GM12878 (cell line): ENCODE measurements around the gene DNAJB14. TPM values are rescaled to one million over a fixed set of nuclear protein-coding genes. Genes with fewer than 3 reads are reported as not detected.
A peak's percentile ranks its signal among the peaks of the same experiment; 100 is the strongest.

Source experiments
- BCL11A ChIP-seq: IDR thresholded peaks from 2 replicates; pipeline ENCODE4 v1.6.1; 2011; ENCODE audit warnings: low read depth, low read length
- BMI1 ChIP-seq: fragments of 450-650 bp; IDR thresholded peaks from 2 replicates; pipeline ENCODE4 v1.6.1; 2016; ENCODE audit warnings: mild to moderate bottlenecking, moderate library complexity, borderline replicate concordance
- CEBPB ChIP-seq, 2 experiments: fragments of 150-350 bp in 1 of 2; IDR thresholded peaks; 2 replicates each; pipeline ENCODE4 v1.6.1; 2012 to 2014; ENCODE audit warnings: low read depth in 2 of 2, low read length in 2 of 2, borderline replicate concordance in 1 of 2, inconsistent platforms in 1 of 2
- CHD1 ChIP-seq: IDR thresholded peaks from 2 replicates; pipeline ENCODE4 v1.6.1; 2012; ENCODE audit warnings: low read depth, low read length, improper control_type of control experiment
- CHD2 ChIP-seq: IDR thresholded peaks from 2 replicates; pipeline ENCODE4 v1.6.1; 2011; ENCODE audit warnings: low read depth, low read length, improper control_type of control experiment, borderline replicate concordance
- FOS ChIP-seq: IDR thresholded peaks from 3 replicates; pipeline ENCODE4 v1.6.1; 2011; ENCODE audit warnings: borderline replicate concordance; ENCODE audit not compliant: insufficient read length; ENCODE audit errors: extremely low read depth
- GATAD2B ChIP-seq: fragments of 450-650 bp; conservative IDR thresholded peaks from 2 replicates; pipeline ENCODE4 v1.6.1; 2017; ENCODE audit warnings: low read depth, mild to moderate bottlenecking, moderate library complexity
- HDGF ChIP-seq: fragments of 450-650 bp; IDR thresholded peaks from 2 replicates; pipeline ENCODE4 v1.6.1; 2016; ENCODE audit warnings: antibody characterized with exemption
- JUND ChIP-seq: IDR thresholded peaks from 2 replicates; pipeline ENCODE4 v1.6.1; 2012; ENCODE audit warnings: low read depth, mild to moderate bottlenecking, low read length, improper control_type of control experiment, moderate library complexity
- MLLT1 ChIP-seq: fragments of 450-650 bp; IDR thresholded peaks from 2 replicates; pipeline ENCODE4 v1.6.1; 2016; ENCODE audit warnings: mild to moderate bottlenecking
- NFYB ChIP-seq: IDR thresholded peaks from 2 replicates; pipeline ENCODE4 v1.6.1; 2011; ENCODE audit warnings: low read depth, mild to moderate bottlenecking, low read length, improper control_type of control experiment, moderate library complexity; ENCODE audit not compliant: insufficient read depth
- POLR2A ChIP-seq: IDR thresholded peaks from 2 replicates; pipeline ENCODE4 v1.6.1; 2011; ENCODE audit warnings: low read depth, mild to moderate bottlenecking, low read length
- POU2F2 ChIP-seq: IDR thresholded peaks from 3 replicates; pipeline ENCODE4 v1.6.1; 2011; ENCODE audit warnings: low read depth, mild to moderate bottlenecking, low read length, borderline replicate concordance
- RELA ChIP-seq: fragments of 450-650 bp; IDR thresholded peaks from 2 replicates; pipeline ENCODE4 v1.8.0; 2014; ENCODE audit warnings: borderline replicate concordance; ENCODE audit not compliant: partially characterized antibody
- RFX5 ChIP-seq: IDR thresholded peaks from 2 replicates; pipeline ENCODE4 v1.6.1; 2011; ENCODE audit warnings: low read depth, low read length, improper control_type of control experiment
- SMAD1 ChIP-seq: fragments of 450-650 bp; IDR thresholded peaks from 2 replicates; pipeline ENCODE4 v1.6.1; 2018; ENCODE audit warnings: mild to moderate bottlenecking, low read depth; ENCODE audit not compliant: partially characterized antibody
- TCF12 ChIP-seq: IDR thresholded peaks from 2 replicates; pipeline ENCODE4 v1.6.1; 2011; ENCODE audit warnings: low read depth, mild to moderate bottlenecking, low read length
- USF1 ChIP-seq: IDR thresholded peaks from 2 replicates; pipeline ENCODE4 v1.6.1; 2011; ENCODE audit warnings: borderline replicate concordance, low read depth, mild to moderate bottlenecking, moderate library complexity, mixed read lengths, low read length; ENCODE audit not compliant: insufficient read depth; ENCODE audit errors: extremely low read length
- WRNIP1 ChIP-seq: IDR thresholded peaks from 2 replicates; pipeline ENCODE4 v1.6.1; 2011; ENCODE audit warnings: low read depth, low read length, improper control_type of control experiment, borderline replicate concordance
- ZNF207 ChIP-seq: fragments of 450-650 bp; IDR thresholded peaks from 2 replicates; pipeline ENCODE4 v1.6.1; 2014; ENCODE audit warnings: antibody characterized with exemption, mild to moderate bottlenecking, borderline replicate concordance
- ZNF217 ChIP-seq: fragments of 450-650 bp; IDR thresholded peaks from 2 replicates; pipeline ENCODE4 v1.6.1; 2017; ENCODE audit warnings: antibody characterized with exemption, mild to moderate bottlenecking
- ZNF24 ChIP-seq: fragments of 450-650 bp; IDR thresholded peaks from 2 replicates; pipeline ENCODE4 v1.6.1; 2017; ENCODE audit warnings: antibody characterized with exemption, mild to moderate bottlenecking
- polyA plus RNA-seq, 11 experiments: library from polyadenylated mRNA; depleted of rRNA in 4 of 11; unstranded in 6 of 11; stranded (reverse) in 5 of 11; fragments of >200 nt; fragmentation: Nextera tagmentation in 4 of 11; fragmentation: Illumina TruSeq in 1 of 11; extraction: Ambion mirVana in 4 of 11; extraction: Trizol in 1 of 11; gene quantifications; 1 replicate in 1 of 11; 2 replicates in 10 of 11; pipeline versions ENCODE4 v1.2.1 to v1.2.3, GENCODE V29; 2011 to 2016; ENCODE audit warnings: inconsistent platforms in 2 of 11, missing spikeins in 2 of 11, low read depth in 1 of 11
- total RNA-seq, 4 experiments: library from RNA; depleted of rRNA in 3 of 4; stranded (reverse); fragments of >200 nt in 3 of 4; fragmentation: Illumina TruSeq in 1 of 4; extraction: Trizol in 1 of 4; gene quantifications; 2 replicates each; pipeline versions ENCODE4 v1.2.1 to v1.2.3, GENCODE V29; 2013 to 2021
- TF ChIP-seq, protein P1 (sequence below): fragments of 450-650 bp; IDR thresholded peaks from 2 replicates; pipeline ENCODE4 v1.6.1; 2018; ENCODE audit warnings: mild to moderate bottlenecking, low read depth, moderate library complexity; ENCODE audit not compliant: partially characterized antibody

The DNAJB14 gene
- total and polyA plus RNA-seq, 10 of the 15 experiments (the other 5 are each of a cell fraction or from before 2014, with no cell fraction given) = 9.5 to 49.2 (median 27.8) TPM

DNA sequence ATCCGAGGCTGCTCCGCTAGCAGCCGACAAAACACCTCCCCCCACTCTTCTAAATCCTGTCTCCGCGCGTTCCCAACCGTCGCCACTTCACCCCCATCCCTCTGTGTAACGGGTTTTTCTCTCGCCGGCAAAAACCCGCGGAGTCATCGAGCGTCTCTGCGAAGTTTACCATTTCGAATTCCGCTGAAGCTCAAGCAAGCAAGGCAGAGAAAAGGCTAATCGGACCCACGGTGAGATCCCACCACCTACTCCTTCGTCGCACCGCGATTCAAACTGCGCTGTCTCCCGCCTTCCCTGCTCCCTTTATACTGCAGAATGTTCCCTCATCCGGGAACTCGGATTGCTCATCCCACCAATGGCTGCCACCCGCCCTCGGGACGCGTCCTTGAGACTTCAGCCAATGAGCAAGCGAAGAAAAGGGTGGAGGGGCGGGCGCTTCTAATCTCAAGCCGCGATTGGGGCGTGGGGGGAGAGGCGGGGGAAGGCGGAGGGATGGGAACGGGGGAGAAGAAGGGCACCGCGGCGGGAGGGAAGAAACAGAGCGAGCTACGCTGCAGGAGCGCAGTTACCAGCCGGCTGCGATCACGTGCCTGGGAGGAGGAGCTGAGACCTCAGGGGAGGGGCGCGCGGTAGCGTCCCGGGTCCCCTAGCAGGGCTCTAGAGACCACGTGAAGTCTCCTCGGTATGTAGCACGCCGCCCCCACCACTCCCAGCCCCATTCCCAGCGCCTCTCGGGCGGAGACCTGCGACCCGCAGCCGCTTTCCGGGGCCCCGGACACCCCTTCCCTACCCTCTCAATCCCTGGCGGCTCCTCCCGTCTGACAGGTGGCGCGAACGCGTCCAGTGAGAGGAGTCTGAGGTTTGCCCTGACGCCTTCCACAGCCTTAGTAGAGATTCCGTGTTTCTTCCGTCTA lies 3.8 kb upstream of the DNAJB14 start, which contains the start of gene H2AZ1 (continued):
- TF ChIP-seq TCF12 (peak; percentile 59; the same call in 1 of the 2 replicates), CEBPB (IDR thresholded peaks at IDR 0.05; ENCODE audit: borderline replicate concordance in 1 of 2, low read depth in 2 of 2, low read length in 2 of 2) (no peak), ZNF217 (peak; percentile 35; the same call in 1 of the 2 replicates), GATAD2B (peak; percentile 31; the same call in 1 of the 2 replicates), BCL11A (0 out of 2 replicates have a peak, but pooled peaks have one; percentile 17), CHD1 (peak; percentile 12; the same call in 1 of the 2 replicates), CHD2 (peak; percentile 82), USF1 (peak; percentile 93), FOS (peak; percentile 39), HDGF (0 out of 2 replicates have a peak, but pooled peaks have one; percentile 67), RFX5 (peak; percentile 82), JUND (no peak), NFYB (peak; percentile 91), ZNF207 (peak; percentile 87; the same call in 1 of the 2 replicates), SMAD1 (peak; percentile 88), WRNIP1 (no peak), ZNF24 (0 out of 2 replicates have a peak, but pooled peaks have one; percentile 2), POU2F2 (peak; percentile 96), MLLT1 (peak; percentile 14; the same call in 1 of the 2 replicates), BMI1 (no peak), POLR2A (peak; percentile 100), RELA (peak; percentile 48)
- TF ChIP-seq, protein P1, sequence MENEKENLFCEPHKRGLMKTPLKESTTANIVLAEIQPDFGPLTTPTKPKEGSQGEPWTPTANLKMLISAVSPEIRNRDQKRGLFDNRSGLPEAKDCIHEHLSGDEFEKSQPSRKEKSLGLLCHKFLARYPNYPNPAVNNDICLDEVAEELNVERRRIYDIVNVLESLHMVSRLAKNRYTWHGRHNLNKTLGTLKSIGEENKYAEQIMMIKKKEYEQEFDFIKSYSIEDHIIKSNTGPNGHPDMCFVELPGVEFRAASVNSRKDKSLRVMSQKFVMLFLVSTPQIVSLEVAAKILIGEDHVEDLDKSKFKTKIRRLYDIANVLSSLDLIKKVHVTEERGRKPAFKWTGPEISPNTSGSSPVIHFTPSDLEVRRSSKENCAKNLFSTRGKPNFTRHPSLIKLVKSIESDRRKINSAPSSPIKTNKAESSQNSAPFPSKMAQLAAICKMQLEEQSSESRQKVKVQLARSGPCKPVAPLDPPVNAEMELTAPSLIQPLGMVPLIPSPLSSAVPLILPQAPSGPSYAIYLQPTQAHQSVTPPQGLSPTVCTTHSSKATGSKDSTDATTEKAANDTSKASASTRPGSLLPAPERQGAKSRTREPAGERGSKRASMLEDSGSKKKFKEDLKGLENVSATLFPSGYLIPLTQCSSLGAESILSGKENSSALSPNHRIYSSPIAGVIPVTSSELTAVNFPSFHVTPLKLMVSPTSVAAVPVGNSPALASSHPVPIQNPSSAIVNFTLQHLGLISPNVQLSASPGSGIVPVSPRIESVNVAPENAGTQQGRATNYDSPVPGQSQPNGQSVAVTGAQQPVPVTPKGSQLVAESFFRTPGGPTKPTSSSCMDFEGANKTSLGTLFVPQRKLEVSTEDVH = peak; percentile 76
